Mesothelial cell of epicardium (in vitro differentiated cells): ENCODE data around the gene MGAM2. TPM values are rescaled to one million over a fixed set of nuclear protein-coding genes. Genes with fewer than 3 reads are reported as not detected.

Source experiments
- DNase-seq, 2 experiments: peaks; one replicate each; pipeline ENCODE4 v3.0.0; 2021; ENCODE audit warnings: low spot score in 2 of 2; ENCODE audit not compliant: unreplicated experiment in 2 of 2
- H3K27ac Mint-ChIP-seq: 2 replicates; pipeline ENCODE4 v1.8.0; 2021; ENCODE audit warnings: mixed read lengths
- H3K27me3 Mint-ChIP-seq: 2 replicates; pipeline ENCODE4 v1.8.0; 2021; ENCODE audit warnings: low read depth, mixed read lengths
- H3K36me3 Mint-ChIP-seq: 2 replicates; pipeline ENCODE4 v1.8.0; 2021; ENCODE audit warnings: mixed read lengths
- H3K4me1 Mint-ChIP-seq: 2 replicates; pipeline ENCODE4 v1.8.0; 2021; ENCODE audit warnings: mixed read lengths
- H3K4me3 Mint-ChIP-seq: 2 replicates; pipeline ENCODE4 v1.8.0; 2021; ENCODE audit warnings: mild to moderate bottlenecking, moderate library complexity, mixed read lengths
- H3K9me3 Mint-ChIP-seq: 2 replicates; pipeline ENCODE4 v1.8.0; 2021; ENCODE audit warnings: mixed read lengths
- total RNA-seq: library from RNA; stranded (reverse); gene quantifications from 3 replicates; pipeline ENCODE4 v1.2.1, GENCODE V29; 2021
- TF ChIP-seq, protein P1 (sequence below): fragments of 200-600 bp; sonication (generic); IDR thresholded peaks from one replicate; pipeline ENCODE4 v1.5.0; 2021; ENCODE audit warnings: antibody characterized with exemption; ENCODE audit not compliant: unreplicated experiment

Gene MGAM2
- total RNA-seq = 0.07 to 0.18 TPM (median 0.13 TPM) in 3 replicates

DNA sequence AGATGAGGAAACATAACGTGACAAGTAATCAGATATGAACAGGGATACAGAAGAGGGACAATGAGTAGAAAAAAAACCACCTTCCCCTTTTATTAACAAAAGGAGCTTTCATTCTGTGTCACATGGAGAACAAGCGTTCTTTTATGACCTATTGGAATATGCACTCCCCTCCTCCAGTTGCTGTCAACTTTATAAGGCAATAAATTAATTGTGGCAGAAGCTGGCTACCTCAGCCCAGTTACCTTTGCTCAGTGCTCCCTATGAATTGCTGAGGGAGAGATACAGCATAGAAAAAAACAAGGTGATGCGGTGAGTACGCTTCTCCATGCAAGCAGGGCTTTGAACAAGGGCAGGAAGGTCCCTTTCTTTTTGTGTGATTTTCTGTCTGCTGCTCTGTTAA, at the start of gene MGAM2:
Gene MGAM2 (plus strand): TSS at position 220 of the 400 bp plus-strand sequence. CDS start 5,156 bp downstream, outside the sequence.
- H3K4me3 Mint-ChIP-seq = no peak within 1 kb of the TSS
- no peaks in the 10 kb centered on the region for H3K4me1 Mint-ChIP-seq
- H3K27me3 Mint-ChIP-seq = peaks cover 10% of the 10 kb centered on the region
- H3K9me3 Mint-ChIP-seq = no peaks in the 10 kb centered on the region
- TF ChIP-seq, protein P1, sequence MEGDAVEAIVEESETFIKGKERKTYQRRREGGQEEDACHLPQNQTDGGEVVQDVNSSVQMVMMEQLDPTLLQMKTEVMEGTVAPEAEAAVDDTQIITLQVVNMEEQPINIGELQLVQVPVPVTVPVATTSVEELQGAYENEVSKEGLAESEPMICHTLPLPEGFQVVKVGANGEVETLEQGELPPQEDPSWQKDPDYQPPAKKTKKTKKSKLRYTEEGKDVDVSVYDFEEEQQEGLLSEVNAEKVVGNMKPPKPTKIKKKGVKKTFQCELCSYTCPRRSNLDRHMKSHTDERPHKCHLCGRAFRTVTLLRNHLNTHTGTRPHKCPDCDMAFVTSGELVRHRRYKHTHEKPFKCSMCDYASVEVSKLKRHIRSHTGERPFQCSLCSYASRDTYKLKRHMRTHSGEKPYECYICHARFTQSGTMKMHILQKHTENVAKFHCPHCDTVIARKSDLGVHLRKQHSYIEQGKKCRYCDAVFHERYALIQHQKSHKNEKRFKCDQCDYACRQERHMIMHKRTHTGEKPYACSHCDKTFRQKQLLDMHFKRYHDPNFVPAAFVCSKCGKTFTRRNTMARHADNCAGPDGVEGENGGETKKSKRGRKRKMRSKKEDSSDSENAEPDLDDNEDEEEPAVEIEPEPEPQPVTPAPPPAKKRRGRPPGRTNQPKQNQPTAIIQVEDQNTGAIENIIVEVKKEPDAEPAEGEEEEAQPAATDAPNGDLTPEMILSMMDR = no peak
- H3K27ac Mint-ChIP-seq = no peak within 1 kb of the TSS
- DNase-seq = no peak
- H3K36me3 Mint-ChIP-seq = no peaks in the 10 kb centered on the region

DNA sequence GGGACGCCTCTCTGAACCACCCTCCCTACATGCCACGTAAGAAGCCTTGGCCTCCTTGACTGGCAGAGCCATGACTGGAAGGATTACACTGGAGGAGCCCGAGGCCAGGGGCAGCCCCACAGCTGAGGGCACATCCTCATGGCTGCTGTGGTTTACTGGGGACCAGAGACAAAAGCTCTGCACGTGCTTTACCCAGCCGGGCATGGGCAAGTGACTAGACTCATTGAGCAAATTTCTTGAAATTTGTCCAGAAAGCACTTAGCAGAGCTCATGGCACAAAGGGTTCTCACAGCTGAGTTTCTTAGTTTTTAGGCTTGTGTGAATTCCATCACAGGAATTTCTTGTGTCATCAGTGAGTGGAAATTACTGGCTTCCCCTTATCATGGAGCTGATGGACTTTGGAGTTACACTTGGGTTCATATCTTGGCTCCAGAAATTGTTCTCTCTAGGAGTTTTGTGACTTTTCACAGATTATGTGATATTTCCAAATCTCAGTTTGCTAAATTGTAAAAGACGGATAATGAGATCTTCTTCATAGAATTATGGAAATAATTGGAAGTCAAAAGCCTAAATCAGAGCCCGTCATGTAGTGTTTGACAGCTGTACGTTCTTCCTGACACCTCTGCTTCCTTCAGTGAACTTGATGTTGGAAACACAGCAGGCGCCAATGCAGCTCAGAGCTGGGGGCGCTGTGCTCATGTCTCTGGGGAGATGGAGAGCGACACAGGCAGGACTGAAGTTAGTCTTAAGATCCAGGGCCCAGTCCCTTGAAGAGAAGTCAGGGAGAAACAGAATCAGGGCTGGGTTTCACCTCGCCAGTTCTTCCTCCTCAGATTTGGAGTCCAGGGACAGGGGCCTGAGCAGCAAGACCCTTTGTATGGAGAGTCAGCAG, 47.7 kb upstream of the MGAM2 start:
- H3K9me3 Mint-ChIP-seq = no peaks in the 10 kb centered on the region
- H3K27ac Mint-ChIP-seq = no peak overlapping the region
- TF ChIP-seq, protein P1 = no peak
- no peaks in the 10 kb centered on the region for H3K36me3 Mint-ChIP-seq
- peaks cover 7% of the 10 kb centered on the region for H3K27me3 Mint-ChIP-seq
- no peak overlapping the region for H3K4me3 Mint-ChIP-seq
- no peaks in the 10 kb centered on the region for H3K4me1 Mint-ChIP-seq
- no peak for DNase-seq

- Mint-ChIP-seq H3K9me3 (no peaks in the 10 kb centered on the region), H3K27ac (no peak overlapping the region), H3K36me3 (no peaks in the 10 kb centered on the region), H3K27me3 (peaks cover 2% of the 10 kb centered on the region), H3K4me1 (no peaks in the 10 kb centered on the region), H3K4me3 (no peak overlapping the region)
- TF ChIP-seq, protein P1 = no peak
- DNase-seq = no peak
Measured at GRCh38 chr7:142066536-142066935, 45.0 kb upstream of the MGAM2 start.

DNA sequence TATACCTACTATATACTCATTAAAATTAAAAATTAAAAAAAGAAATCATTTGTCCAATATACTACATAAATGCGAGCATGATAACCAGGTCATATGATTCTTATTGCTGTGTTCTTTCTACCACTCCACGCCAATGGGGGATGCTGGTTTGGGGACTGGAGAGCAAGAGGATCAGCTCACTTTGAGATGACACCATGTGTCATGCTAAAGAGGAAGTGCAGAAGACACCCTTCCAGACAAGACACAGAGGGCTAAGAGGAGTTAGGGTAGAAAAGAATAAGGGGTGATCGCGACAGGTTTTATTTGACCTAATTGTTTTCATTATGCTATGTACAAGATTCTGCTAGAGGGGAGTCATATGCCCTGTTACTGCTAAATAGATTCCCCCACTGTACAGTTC, 33.8 kb upstream of the MGAM2 start:
- H3K4me3 Mint-ChIP-seq = no peak overlapping the region
- no peaks in the 10 kb centered on the region for H3K36me3 Mint-ChIP-seq
- peaks cover 20% of the 10 kb centered on the region for H3K27me3 Mint-ChIP-seq
- H3K4me1 Mint-ChIP-seq = no peaks in the 10 kb centered on the region
- TF ChIP-seq, protein P1 = no peak
- H3K9me3 Mint-ChIP-seq = no peaks in the 10 kb centered on the region
- no peak for DNase-seq
- H3K27ac Mint-ChIP-seq = no peak overlapping the region

- Mint-ChIP-seq H3K36me3 (no peaks in the 10 kb centered on the region), H3K4me1 (no peaks in the 10 kb centered on the region), H3K27ac (no peak overlapping the region), H3K4me3 (no peak overlapping the region), H3K9me3 (no peaks in the 10 kb centered on the region), H3K27me3 (peaks cover 12% of the 10 kb centered on the region)
- TF ChIP-seq, protein P1 = no peak
- no peak for DNase-seq
Measured at GRCh38 chr7:142083605-142084004, 27.9 kb upstream of the MGAM2 start.
